K562 (cell line): Measurements from ENCODE around the gene CASKIN2. TPM values are rescaled to one million over a fixed set of nuclear protein-coding genes. Genes with fewer than 3 reads are reported as not detected.

ENCODE experiments used
- ATAC-seq: fragments of 200-7000 bp; cut with Tn5 transposase; 3 replicates; pipeline ENCODE4 v1.9.1; 2020; ENCODE audit warnings: moderate library complexity
- BruUV-seq: library from RNA; stranded (reverse); fragments of 400-500 nt; replicated peaks from 2 replicates; lab custom pipeline; 2021; lab: Mats Ljungman, UMichigan
- CTCF ChIA-PET: fragments of 300-600 bp; formaldehyde crosslinking; extraction: SDS; loops from one replicate; lab custom pipeline; 2021; ENCODE audit warnings: low intra/inter-chr PET ratio; lab: Yijun Ruan, JAX
- POLR2A ChIA-PET: fragments of 300-600, 350-650 bp; sonication (Branson Sonifier 250); formaldehyde crosslinking; extraction: SDS; loops from one replicate; lab custom pipeline; 2021; ENCODE audit warnings: antibody characterized with exemption, inconsistent platforms; lab: Yijun Ruan, JAX
- DNase-seq, 4 experiments: peaks; one replicate each; pipeline versions ENCODE4 v3.0.0 to v3.0.0-alpha.2; 2011 to 2018; ENCODE audit warnings: low spot score in 3 of 4, mixed read lengths in 3 of 4; ENCODE audit errors: extremely low read depth in 1 of 4
- FAIRE-seq: peaks from 2 replicates; lab custom pipeline; 2011; peaks lifted over from hg19 to GRCh38; lab: Jason Lieb, UNC
- H2AFZ ChIP-seq: 2 replicates; pipeline ENCODE4 v1.6.0; 2011; ENCODE audit warnings: low read depth, low read length, control low read depth, inconsistent platforms
- H3K27ac ChIP-seq: fragments of 200-600 bp; 3 replicates; pipeline ENCODE4 v1.8.0; 2011; ENCODE audit warnings: low read depth, mild to moderate bottlenecking, control low read depth, inconsistent platforms, low read length, moderate library complexity, mixed read lengths; ENCODE audit errors: extremely low read depth
- H3K27me3 ChIP-seq, 2 experiments: fragments of 300-600 bp in 1 of 2; 2 replicates in 1 of 2; 3 replicates in 1 of 2; pipeline versions ENCODE4 v1.6.0 to v1.8.0; 2011; ENCODE audit warnings: inconsistent platforms in 2 of 2, low read length in 2 of 2, mild to moderate bottlenecking in 1 of 2, mixed read lengths in 1 of 2, moderate library complexity in 1 of 2; ENCODE audit not compliant: control insufficient read depth in 2 of 2, insufficient read depth in 2 of 2
- H3K36me3 ChIP-seq: fragments of 300-600 bp; 3 replicates; pipeline ENCODE4 v1.8.0; 2011; ENCODE audit warnings: mild to moderate bottlenecking, low read length, inconsistent platforms; ENCODE audit not compliant: control insufficient read depth, insufficient read depth
- H3K4me1 ChIP-seq, 2 experiments: fragments of 200-600 bp in 1 of 2; replicated peaks in 1 of 2; 2 replicates in 1 of 2; 3 replicates in 1 of 2; pipeline versions ENCODE4 v1.5.1 to v1.8.0; 2011; ENCODE audit warnings: inconsistent platforms in 2 of 2, low read length in 2 of 2, mild to moderate bottlenecking in 1 of 2, mixed read lengths in 1 of 2, moderate library complexity in 1 of 2; ENCODE audit not compliant: control insufficient read depth in 2 of 2, insufficient read depth in 2 of 2
- H3K4me2 ChIP-seq: 2 replicates; pipeline ENCODE4 v1.6.1; 2011; ENCODE audit warnings: low read length, control low read depth, inconsistent platforms, mixed read lengths; ENCODE audit not compliant: insufficient read depth
- H3K4me3 ChIP-seq: fragments of 200-600 bp; sonication (generic), shearing (Covaris generic); 2 replicates; pipeline ENCODE4 v1.5.1; 2016; ENCODE audit warnings: control low read depth, inconsistent platforms
- H3K79me2 ChIP-seq: fragments of 200-600 bp; 3 replicates; pipeline ENCODE4 v1.8.0; 2011; ENCODE audit warnings: low read length, inconsistent platforms; ENCODE audit not compliant: control insufficient read depth, insufficient read depth
- H3K9ac ChIP-seq, 2 experiments: 2 replicates each; pipeline versions ENCODE4 v1.6.0 to v1.6.1; 2011; ENCODE audit warnings: low read depth in 2 of 2, low read length in 2 of 2, control low read depth in 1 of 2, inconsistent platforms in 1 of 2, mild to moderate bottlenecking in 1 of 2, mixed read lengths in 1 of 2; ENCODE audit not compliant: insufficient read depth in 1 of 2
- H3K9me1 ChIP-seq: one replicate; pipeline ENCODE4 v1.6.0; 2011; ENCODE audit warnings: inconsistent platforms, mild to moderate bottlenecking, low read length, moderate library complexity; ENCODE audit not compliant: control insufficient read depth, insufficient read depth
- H3K9me3 ChIP-seq: replicated peaks from 2 replicates; pipeline ENCODE4 v1.5.1; 2011; ENCODE audit warnings: low read depth, low read length, inconsistent platforms; ENCODE audit not compliant: control insufficient read depth, insufficient read depth
- H4K20me1 ChIP-seq: replicated peaks from 2 replicates; pipeline ENCODE4 v1.6.1; 2011; ENCODE audit warnings: low read length, inconsistent platforms, mixed read lengths; ENCODE audit not compliant: control insufficient read depth, insufficient read depth
- ARID2 ChIP-seq: fragments of 450-650 bp; IDR thresholded peaks from 2 replicates; pipeline ENCODE4 v1.6.1; 2017; ENCODE audit warnings: antibody characterized with exemption, mild to moderate bottlenecking
- BRD9 ChIP-seq: fragments of 450-650 bp; IDR thresholded peaks from 2 replicates; pipeline ENCODE4 v1.6.1; 2018; ENCODE audit warnings: low read depth; ENCODE audit not compliant: partially characterized antibody
- CBX1 ChIP-seq: sonication (generic); IDR thresholded peaks from 2 replicates; pipeline ENCODE4 v1.6.1; 2016; ENCODE audit warnings: antibody characterized with exemption, low read depth, mild to moderate bottlenecking
- DACH1 ChIP-seq: fragments of 450-650 bp; IDR thresholded peaks from 2 replicates; pipeline ENCODE4 v1.6.1; 2018; ENCODE audit not compliant: partially characterized antibody
- EGR1 ChIP-seq: fragments of 450-650 bp; conservative IDR thresholded peaks from 2 replicates; pipeline ENCODE4 v1.6.1; 2017; ENCODE audit warnings: mild to moderate bottlenecking
- GABPB1 ChIP-seq: sonication (generic); formaldehyde crosslinking; IDR thresholded peaks from 2 replicates; pipeline ENCODE4 v1.8.0; 2022; ENCODE audit warnings: mild to moderate bottlenecking, missing genetic modification reagents
- HDAC2 ChIP-seq: fragments of 450-650 bp; IDR thresholded peaks from 2 replicates; pipeline ENCODE4 v1.6.1; 2016; ENCODE audit warnings: mild to moderate bottlenecking
- KDM1A ChIP-seq, 2 experiments: fragments of 450-650 bp; IDR thresholded peaks; 2 replicates each; pipeline ENCODE4 v1.6.1; 2016; ENCODE audit warnings: mild to moderate bottlenecking in 2 of 2
- MTF1 ChIP-seq: fragments of 250-450 bp; sonication (Bioruptor Pico); IDR thresholded peaks from 2 replicates; pipeline ENCODE4 v1.9.0; 2021; ENCODE audit warnings: moderate library complexity, mild to moderate bottlenecking, inconsistent platforms, borderline replicate concordance
- NR3C1 ChIP-seq: sonication (generic); formaldehyde crosslinking; IDR thresholded peaks from 2 replicates; pipeline ENCODE4 v1.8.1; 2022; ENCODE audit warnings: missing genetic modification reagents
- PTBP1 ChIP-seq: fragments of 200-400 bp; formaldehyde crosslinking; IDR thresholded peaks from 2 replicates; pipeline ENCODE4 v1.6.1; 2017; ENCODE audit warnings: low read depth, low read length
- RCOR1 ChIP-seq, 2 experiments: IDR thresholded peaks; 2 replicates each; pipeline ENCODE4 v1.6.1; 2012; ENCODE audit warnings: low read depth in 2 of 2, low read length in 2 of 2, borderline replicate concordance in 1 of 2, improper control_type of control experiment in 1 of 2
- SMARCA5 ChIP-seq: fragments of 450-650 bp; IDR thresholded peaks from 2 replicates; pipeline ENCODE4 v1.6.1; 2016
- SOX6 ChIP-seq: fragments of 450-650 bp; IDR thresholded peaks from 2 replicates; pipeline ENCODE4 v1.6.1; 2014; ENCODE audit warnings: mild to moderate bottlenecking
- ZNF124 ChIP-seq: sonication (generic); formaldehyde crosslinking; IDR thresholded peaks from 2 replicates; pipeline ENCODE4 v1.8.1; 2022; ENCODE audit warnings: missing genetic modification reagents
- WGBS: fragments of 100-300 bp; shearing (Covaris generic); methylation state at CpG from one replicate; pipeline ENCODE4 v1.1.6; 2016; ENCODE audit warnings: low coverage, mixed read lengths; ENCODE audit not compliant: insufficient coverage; ENCODE audit errors: missing lambda C conversion rate; 5-methylcytosine and 5-hydroxymethylcytosine counted together
- in situ Hi-C: fragments of 300-500 bp; cut with MboI; formaldehyde crosslinking; loops from 4 replicates; pipeline ENCODE4 v1.15.0; 2018; ENCODE audit warnings: inconsistent platforms, mixed read lengths
- intact Hi-C: fragments of 100-400 bp; cut with micrococcal nuclease; formaldehyde crosslinking; loops from 2 replicates; pipeline ENCODE4 v1.14.2; 2022
- polyA plus RNA-seq, 8 experiments: library from polyadenylated mRNA; depleted of rRNA in 4 of 8; stranded (reverse) in 5 of 8; unstranded in 3 of 8; fragments of >200 nt; fragmentation: Nextera tagmentation in 2 of 8; fragmentation: Illumina TruSeq in 1 of 8; extraction: Ambion mirVana in 2 of 8; extraction: Trizol in 1 of 8; gene quantifications; 2 replicates each; pipeline versions ENCODE4 v1.2.1 to v1.2.3, GENCODE V29; 2011 to 2014; ENCODE audit warnings: inconsistent platforms in 1 of 8, missing spikeins in 1 of 8
- total RNA-seq, 7 experiments: library from RNA; depleted of rRNA in 6 of 7; stranded (reverse); fragments of >200 nt in 6 of 7; fragmentation: Illumina TruSeq in 2 of 7; extraction: Trizol in 2 of 7; gene quantifications; 2 replicates each; pipeline versions ENCODE4 v1.2.1 to v1.2.3, GENCODE V29; 2011 to 2021; ENCODE audit warnings: low replicate concordance in 1 of 7

Gene CASKIN2
- total and polyA plus RNA-seq, 9 of the 15 experiments (the other 6 are each of a cell fraction or from before 2014, with no cell fraction given): 0.01 to 12.2 (median 2.1) TPM

- Histone ChIP-seq H3K4me1 (peaks cover 34 to 75% of the 10 kb centered on the region in 2 experiments), H2AFZ (no peak overlapping the region), H3K9me1 (peaks cover 5% of the 10 kb centered on the region), H4K20me1 (peaks cover 18% of the 10 kb centered on the region), H3K4me3 (no peak overlapping the region), H3K27me3 (no peaks in the 10 kb centered on the region), H3K4me2 (no peak overlapping the region), H3K9me3 (no peaks in the 10 kb centered on the region), H3K36me3 (peaks cover 18% of the 10 kb centered on the region; the same call in 1 of the 3 replicates), H3K27ac (no peak overlapping the region), H3K9ac (peak overlapping the region in 1 of 2 experiments; percentile 53; a peak in 2 of 4 replicates), H3K79me2 (peaks cover 10% of the 10 kb centered on the region)
- WGBS: 94% methylated on average over 17 of the region's 17 CpGs
- no TSS peak for BruUV-seq
- CTCF ChIA-PET: no interaction called here
- intact Hi-C loops: no loop called here
- POLR2A ChIA-PET: interaction anchor here (1.3 kb wide), 2 partner anchors 40 to 253 kb away, joined by 3 read pairs; no protein-coding TSS in a partner anchor
- no peak for DNase-seq
- no peak for TF ChIP-seq ARID2
- 0 out of 2 replicates have a peak, but pooled peaks have one; percentile 32 for TF ChIP-seq SMARCA5
- 0 out of 2 replicates have a peak, but pooled peaks have one; percentile 2 for TF ChIP-seq HDAC2
- ATAC-seq: no peak
- FAIRE-seq: no peak
- in situ Hi-C loops: no loop called here
Observed at GRCh38 chr17:75513641-75514000, 1.7 kb downstream of the CASKIN2 start.

- Histone ChIP-seq H3K4me3 (no peak overlapping the region), H2AFZ (no peak overlapping the region), H3K4me2 (no peak overlapping the region), H4K20me1 (peaks cover 18% of the 10 kb centered on the region), H3K9ac (peak overlapping the region in 1 of 2 experiments; percentile 87; a peak in 2 of 4 replicates), H3K27ac (no peak overlapping the region), H3K9me1 (peaks cover 5% of the 10 kb centered on the region), H3K27me3 (no peaks in the 10 kb centered on the region), H3K4me1 (peaks cover 29 to 80% of the 10 kb centered on the region in 2 experiments), H3K79me2 (peaks cover 10% of the 10 kb centered on the region), H3K9me3 (no peaks in the 10 kb centered on the region), H3K36me3 (peaks cover 12% of the 10 kb centered on the region; the same call in 1 of the 3 replicates)
- intact Hi-C loops: no loop called here
- BruUV-seq: no TSS peak
- peak in 1 of 4 experiments; percentile 36 for DNase-seq
- ATAC-seq: no peak
- FAIRE-seq: peak; percentile 32
- in situ Hi-C loops: no loop called here
- 44% methylated on average over 9 of the region's 10 CpGs for WGBS
- ChIA-PET POLR2A (interaction anchor here (0.6 to 2.2 kb wide), 6 partner anchors 10 to 47 kb away, joined by 3 to 9 read pairs (median 3); no protein-coding TSS in a partner anchor), CTCF (no interaction called here)
- TF ChIP-seq ZNF124 (CRISPR knock-in tag): no peak
- TF ChIP-seq SOX6: no peak
- TF ChIP-seq NR3C1 (CRISPR knock-in tag): no peak
- TF ChIP-seq MTF1 (CRISPR knock-in tag): no peak
- TF ChIP-seq BRD9: peak; percentile 46
- peak in 1 of 2 experiments; percentile 69; a peak in 2 of 4 replicates for TF ChIP-seq RCOR1 (IDR thresholded peaks at IDR 0.05; ENCODE audit: borderline replicate concordance in 1 of 2, low read depth in 2 of 2, low read length in 2 of 2)
- TF ChIP-seq KDM1A (IDR thresholded peaks at IDR 0.05): peak; percentile 86 to 94
- TF ChIP-seq CBX1: peak; percentile 90
- 0 out of 2 replicates have a peak, but pooled peaks have one; percentile 40 for TF ChIP-seq GABPB1 (CRISPR knock-in tag)
- TF ChIP-seq PTBP1: peak; percentile 80; the same call in 1 of the 2 replicates
- peak; percentile 43; the same call in 1 of the 2 replicates for TF ChIP-seq EGR1
- TF ChIP-seq DACH1: no peak
Observed at GRCh38 chr17:75512926-75513640, 2.3 kb downstream of the CASKIN2 start.
